T-cell (primary cell): Measurements from ENCODE around the gene MYH15. TPM values are rescaled to one million over a fixed set of nuclear protein-coding genes. Genes with fewer than 3 reads are reported as not detected.

Source experiments
- ATAC-seq, 4 experiments: fragments of 200-7000 bp in 3 of 4; fragments of 150-1000 bp in 1 of 4; cut with Tn5 transposase; replicated peaks in 1 of 4; 1 replicate in 3 of 4; 2 replicates in 1 of 4; pipeline ENCODE4 v1.10.0; 2021; ENCODE audit warnings: moderate library complexity in 3 of 4, mild to moderate bottlenecking in 2 of 4, moderate number of reproducible peaks in 1 of 4
- CTCF ChIA-PET, 2 donors: fragments of 300-600 bp; sonication (Branson Sonifier 250); formaldehyde crosslinking; loops; one replicate each; lab custom pipeline; 2022; ENCODE audit warnings: antibody characterized with exemption in 2 of 2; lab: Charles Lee
- POLR2A ChIA-PET, 2 donors: fragments of 300-600 bp; sonication (Branson Sonifier 250); formaldehyde crosslinking; loops; one replicate each; lab custom pipeline; 2022; ENCODE audit warnings: antibody characterized with exemption in 2 of 2; lab: Charles Lee
- DNase-seq, 35 experiments: peaks; one replicate each; pipeline versions ENCODE4 v3.0.0 to v3.0.0-alpha.2; 2013 to 2023
- H3K27ac ChIP-seq: one replicate; pipeline ENCODE4 v1.5.1; 2013; ENCODE audit warnings: low read length
- H3K27me3 ChIP-seq, 2 experiments: replicated peaks in 1 of 2; 1 replicate in 1 of 2; 2 replicates in 1 of 2; pipeline versions ENCODE4 v1.6.1 to v1.7.0; 2013; ENCODE audit warnings: low read length in 1 of 2, mixed read lengths in 1 of 2; ENCODE audit not compliant: control insufficient read depth in 2 of 2, insufficient read depth in 2 of 2; ENCODE audit errors: extremely low read depth in 1 of 2
- H3K36me3 ChIP-seq, 2 donors: 1 replicate in 1 of 2; 2 replicates in 1 of 2; pipeline versions ENCODE4 v1.6.1 to v1.7.0; 2013; ENCODE audit warnings: low read length in 1 of 2; ENCODE audit not compliant: control insufficient read depth in 2 of 2, insufficient read depth in 1 of 2; ENCODE audit errors: extremely low read depth in 1 of 2
- H3K4me1 ChIP-seq, 2 experiments: 1 replicate in 1 of 2; 2 replicates in 1 of 2; pipeline versions ENCODE4 v1.6.1 to v1.7.0; 2013; ENCODE audit warnings: low read length in 2 of 2, mixed read lengths in 1 of 2; ENCODE audit not compliant: insufficient read depth in 2 of 2, control insufficient read depth in 1 of 2; ENCODE audit errors: extremely low read depth in 1 of 2
- H3K4me3 ChIP-seq, 2 donors: 1 replicate in 1 of 2; 2 replicates in 1 of 2; pipeline versions ENCODE4 v1.5.1 to v1.7.0; 2013; ENCODE audit warnings: mild to moderate bottlenecking in 2 of 2, low read length in 1 of 2, moderate library complexity in 1 of 2; ENCODE audit not compliant: control insufficient read depth in 1 of 2; ENCODE audit errors: extremely low read depth in 1 of 2
- H3K9me3 ChIP-seq: 2 replicates; pipeline ENCODE4 v1.7.0; 2013
- H3K27ac Mint-ChIP-seq, 2 donors: one replicate each; pipeline ENCODE4 v1.8.0; 2020 to 2021; ENCODE audit warnings: mild to moderate bottlenecking in 2 of 2, mixed read lengths in 2 of 2
- H3K27me3 Mint-ChIP-seq, 2 donors: one replicate each; pipeline ENCODE4 v1.8.0; 2021 to 2022; ENCODE audit warnings: mixed read lengths in 2 of 2
- H3K36me3 Mint-ChIP-seq: one replicate; pipeline ENCODE4 v1.8.0; 2021; ENCODE audit warnings: mixed read lengths
- H3K4me1 Mint-ChIP-seq, 3 donors: one replicate each; pipeline ENCODE4 v1.8.0; 2020 to 2022; ENCODE audit warnings: mixed read lengths in 3 of 3, mild to moderate bottlenecking in 1 of 3
- H3K4me3 Mint-ChIP-seq, 3 donors: one replicate each; pipeline ENCODE4 v1.8.0; 2020 to 2022; ENCODE audit warnings: mild to moderate bottlenecking in 3 of 3, mixed read lengths in 3 of 3, moderate library complexity in 3 of 3
- H3K9me3 Mint-ChIP-seq, 3 donors: one replicate each; pipeline ENCODE4 v1.8.0; 2020 to 2022; ENCODE audit warnings: mixed read lengths in 3 of 3
- whole genome bisulfite sequencing: methylation state at CpG from one replicate; pipeline ENCODE4 v1.1.5; 2013; ENCODE audit warnings: missing lambda C conversion rate; ENCODE audit not compliant: insufficient coverage; 5-methylcytosine and 5-hydroxymethylcytosine counted together
- total RNA-seq, 35 experiments: library from RNA in 6 of 35; stranded (reverse) in 6 of 35; fragments of 120-200 nt in 1 of 35; gene quantifications; one replicate each; pipeline versions ENCODE4 v1.2.1 to v1.2.4 and lab custom pipeline; 2013 to 2026

The MYH15 gene
- total RNA-seq, 5 donors from 2014 or later (not counting 1 experiment from before 2014, with no cell fraction given): 0.07 to 0.18 (median 0.11) TPM; not detected in 1

GRCh38 chr3:108513961-108514360 is 3.6 kb upstream of the MYH15 start:
- no peaks in the 10 kb centered on the region for H3K36me3 Mint-ChIP-seq
- no peak for ATAC-seq
- Histone ChIP-seq H3K36me3 (no peaks in the 10 kb centered on the region), H3K27ac (no peak overlapping the region), H3K4me3 (no peak overlapping the region), H3K9me3 (no peaks in the 10 kb centered on the region), H3K27me3 (no peaks in the 10 kb centered on the region), H3K4me1 (no peaks in the 10 kb centered on the region)
- 67% methylated on average over 1 of the region's 3 CpGs for WGBS
- POLR2A ChIA-PET: interaction anchor here in 1 of 2 donors (0.5 kb wide), 1 partner anchor 17 kb away, joined by 3 read pairs; no protein-coding TSS in a partner anchor
- no peaks in the 10 kb centered on the region for H3K4me1 Mint-ChIP-seq
- H3K9me3 Mint-ChIP-seq: no peaks in the 10 kb centered on the region
- CTCF ChIA-PET: no interaction called here
- H3K27ac Mint-ChIP-seq: no peak overlapping the region
- peaks cover 0 to 7% of the 10 kb centered on the region in 2 donors for H3K27me3 Mint-ChIP-seq
- no peak overlapping the region for H3K4me3 Mint-ChIP-seq
- no peak for DNase-seq

DNA sequence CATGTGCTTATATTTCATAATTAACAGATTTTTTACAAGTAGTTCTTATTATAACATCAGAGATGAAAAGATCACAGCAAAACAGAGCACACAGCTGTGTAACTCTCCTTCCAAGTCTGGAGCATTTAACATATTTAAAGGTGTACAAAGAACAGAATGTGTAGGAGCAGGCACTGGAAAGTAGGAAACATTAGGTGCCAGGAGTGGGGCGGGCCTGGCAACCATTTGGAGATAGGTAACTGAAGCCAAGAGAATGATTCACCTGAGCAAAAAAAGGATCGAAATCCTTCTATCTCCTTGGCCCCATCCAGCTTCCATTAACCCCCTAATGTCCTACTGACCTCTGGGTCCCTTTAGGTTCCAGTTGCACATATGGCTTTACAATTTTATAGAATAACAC is 2.3 kb upstream of the MYH15 start:
- POLR2A ChIA-PET: no interaction called here
- no peak for ATAC-seq
- H3K4me1 ChIP-seq: no peaks in the 10 kb centered on the region
- no peak overlapping the region for H3K27ac ChIP-seq
- Mint-ChIP-seq H3K4me3 (no peak overlapping the region), H3K9me3 (no peaks in the 10 kb centered on the region), H3K27me3 (peaks cover 0 to 4% of the 10 kb centered on the region in 2 donors), H3K4me1 (no peaks in the 10 kb centered on the region), H3K36me3 (no peaks in the 10 kb centered on the region), H3K27ac (no peak overlapping the region)
- no peaks in the 10 kb centered on the region for H3K36me3 ChIP-seq
- H3K27me3 ChIP-seq: no peaks in the 10 kb centered on the region
- no peaks in the 10 kb centered on the region for H3K9me3 ChIP-seq
- H3K4me3 ChIP-seq: no peak overlapping the region
- CTCF ChIA-PET: no interaction called here
- DNase-seq: no peak
- 92% methylated on average over 2 of the region's 2 CpGs for WGBS

DNA sequence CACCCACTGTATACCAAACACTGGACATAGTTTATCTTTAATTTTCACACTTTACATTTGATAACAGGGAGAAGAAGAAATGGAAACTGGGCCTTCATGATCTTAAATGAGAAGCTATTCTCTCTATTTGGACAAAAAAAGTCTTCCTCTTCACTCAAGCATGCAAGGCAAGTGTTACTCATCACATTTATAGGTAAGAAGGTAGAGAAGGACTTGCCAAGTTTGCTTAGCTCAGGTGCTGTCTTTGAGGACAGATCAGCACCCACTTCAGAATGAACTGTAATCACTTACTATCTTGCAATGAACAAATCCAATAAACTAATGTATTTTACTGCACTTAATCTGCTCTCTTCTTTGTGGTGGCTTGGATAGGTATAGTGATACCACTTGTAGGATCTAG is 1.1 kb upstream of the MYH15 start:
- no peaks in the 10 kb centered on the region for H3K4me1 ChIP-seq
- no peaks in the 10 kb centered on the region for H3K9me3 Mint-ChIP-seq
- no peak overlapping the region for H3K4me3 Mint-ChIP-seq
- no peak overlapping the region for H3K4me3 ChIP-seq
- H3K27ac ChIP-seq: no peak overlapping the region
- H3K4me1 Mint-ChIP-seq: no peaks in the 10 kb centered on the region
- CTCF ChIA-PET: no interaction called here
- H3K36me3 ChIP-seq: no peaks in the 10 kb centered on the region
- no peaks in the 10 kb centered on the region for H3K27me3 ChIP-seq
- no peaks in the 10 kb centered on the region for H3K9me3 ChIP-seq
- POLR2A ChIA-PET: no interaction called here
- H3K36me3 Mint-ChIP-seq: no peaks in the 10 kb centered on the region
- no peak for ATAC-seq
- no peak overlapping the region for H3K27ac Mint-ChIP-seq
- DNase-seq: no peak
- no peaks in the 10 kb centered on the region for H3K27me3 Mint-ChIP-seq

DNA sequence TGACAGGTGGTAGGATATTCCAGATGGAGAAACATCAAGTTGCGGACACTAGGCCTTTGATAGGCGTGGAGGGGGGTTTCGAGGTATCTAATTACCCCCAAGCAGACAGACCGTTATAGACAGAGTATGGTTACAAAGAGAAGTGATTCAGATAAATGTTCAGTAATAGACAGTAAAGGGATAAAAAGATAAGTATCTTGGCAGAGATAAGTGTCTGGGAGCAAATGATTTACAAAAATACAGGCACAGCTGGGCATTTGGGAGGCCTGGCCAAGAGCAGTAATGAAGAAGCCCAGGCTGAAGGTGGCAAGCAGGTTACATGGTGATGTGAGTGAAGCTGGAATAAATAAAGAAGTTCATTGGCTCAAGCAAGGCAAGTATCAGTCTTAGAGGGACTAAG is 659 bp upstream of the MYH15 start:
- Mint-ChIP-seq H3K36me3 (no peaks in the 10 kb centered on the region), H3K4me3 (no peak overlapping the region), H3K9me3 (no peaks in the 10 kb centered on the region), H3K4me1 (no peaks in the 10 kb centered on the region), H3K27me3 (no peaks in the 10 kb centered on the region), H3K27ac (no peak overlapping the region)
- WGBS: no CpG with 5 or more reads among the region's 4 CpGs
- DNase-seq (no peak), ATAC-seq (no peak)
- H3K4me1 ChIP-seq: no peaks in the 10 kb centered on the region
- CTCF ChIA-PET: interaction anchor here in 1 of 2 donors (0.6 kb wide), 1 partner anchor 571 kb away, joined by 4 read pairs; no protein-coding TSS in a partner anchor
- POLR2A ChIA-PET: no interaction called here
- H3K4me3 ChIP-seq: no peak overlapping the region
- H3K9me3 ChIP-seq: no peaks in the 10 kb centered on the region
- no peaks in the 10 kb centered on the region for H3K36me3 ChIP-seq
- no peaks in the 10 kb centered on the region for H3K27me3 ChIP-seq
- H3K27ac ChIP-seq: no peak overlapping the region

DNA sequence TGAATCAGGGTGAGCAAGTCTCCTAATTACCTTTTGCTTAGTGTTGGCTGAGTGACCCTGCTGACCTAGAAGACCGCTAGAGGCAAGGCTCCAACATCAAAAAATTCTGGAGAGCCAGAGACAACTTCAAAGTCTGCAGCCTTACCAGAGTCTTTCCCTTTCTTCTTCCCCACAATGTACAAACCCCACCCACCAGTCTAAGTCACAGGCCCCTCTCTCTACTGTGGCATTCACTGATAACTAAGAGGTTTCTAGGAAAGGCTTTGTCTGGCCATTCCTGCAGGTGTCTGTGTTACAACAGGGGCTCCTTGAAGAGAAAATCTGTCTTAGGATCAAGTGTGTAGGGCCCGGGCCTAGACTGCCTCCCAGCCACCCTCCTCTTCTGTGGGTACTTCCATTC is 525 bp downstream of the MYH15 start:
- H3K27ac Mint-ChIP-seq: no peak overlapping the region
- DNase-seq: no peak
- Histone ChIP-seq H3K27me3 (no peaks in the 10 kb centered on the region), H3K36me3 (no peaks in the 10 kb centered on the region), H3K4me3 (no peak overlapping the region), H3K4me1 (no peaks in the 10 kb centered on the region), H3K27ac (no peak overlapping the region), H3K9me3 (no peaks in the 10 kb centered on the region)
- no peaks in the 10 kb centered on the region for H3K4me1 Mint-ChIP-seq
- no peak overlapping the region for H3K4me3 Mint-ChIP-seq
- H3K27me3 Mint-ChIP-seq: peaks cover 0 to 2% of the 10 kb centered on the region in 2 donors
- CTCF ChIA-PET: no interaction called here
- no peaks in the 10 kb centered on the region for H3K9me3 Mint-ChIP-seq
- POLR2A ChIA-PET: no interaction called here
- WGBS: 67% methylated on average over 1 of the region's 2 CpGs
- no peaks in the 10 kb centered on the region for H3K36me3 Mint-ChIP-seq
- no peak for ATAC-seq

- no peak overlapping the region for H3K27ac ChIP-seq
- H3K4me1 ChIP-seq: no peaks in the 10 kb centered on the region
- Mint-ChIP-seq H3K4me3 (no peak overlapping the region), H3K4me1 (no peaks in the 10 kb centered on the region), H3K36me3 (no peaks in the 10 kb centered on the region), H3K9me3 (no peaks in the 10 kb centered on the region), H3K27me3 (peaks cover 0 to 2% of the 10 kb centered on the region in 2 donors), H3K27ac (no peak overlapping the region)
- ATAC-seq: no peak
- H3K36me3 ChIP-seq: no peaks in the 10 kb centered on the region
- ChIA-PET CTCF (interaction anchor here in 1 of 2 donors (0.8 kb wide), 1 partner anchor 20 kb away, joined by 3 read pairs; no protein-coding TSS in a partner anchor), POLR2A (no interaction called here)
- no peaks in the 10 kb centered on the region for H3K27me3 ChIP-seq
- no CpG with 5 or more reads among the region's 3 CpGs for WGBS
- DNase-seq: no peak
- H3K9me3 ChIP-seq: no peaks in the 10 kb centered on the region
- H3K4me3 ChIP-seq: no peak overlapping the region
Measured at GRCh38 chr3:108509263-108509662, 1.1 kb downstream of the MYH15 start.

GRCh38 chr3:108507902-108508301 is 2.5 kb downstream of the MYH15 start:
- no peak for ATAC-seq
- POLR2A ChIA-PET: no interaction called here
- no peaks in the 10 kb centered on the region for H3K36me3 Mint-ChIP-seq
- Histone ChIP-seq H3K9me3 (no peaks in the 10 kb centered on the region), H3K27me3 (no peaks in the 10 kb centered on the region), H3K36me3 (no peaks in the 10 kb centered on the region), H3K4me3 (no peak overlapping the region), H3K4me1 (no peaks in the 10 kb centered on the region), H3K27ac (no peak overlapping the region)
- no peaks in the 10 kb centered on the region for H3K9me3 Mint-ChIP-seq
- peaks cover 0 to 2% of the 10 kb centered on the region in 2 donors for H3K27me3 Mint-ChIP-seq
- no peak overlapping the region for H3K27ac Mint-ChIP-seq
- H3K4me3 Mint-ChIP-seq: no peak overlapping the region
- CTCF ChIA-PET: interaction anchor here in 1 of 2 donors (1.0 kb wide), 1 partner anchor 10 kb away, joined by 3 read pairs; no protein-coding TSS in a partner anchor
- H3K4me1 Mint-ChIP-seq: no peaks in the 10 kb centered on the region
- no peak for DNase-seq
